ACHN (cell line): ENCODE results near the gene ZNF878.

Experiments
- DNase-seq: peaks from one replicate; pipeline ENCODE4 v3.0.0-alpha.2; 2015
- in situ Hi-C: cut with HindIII; loops from 2 replicates; pipeline ENCODE4 v1.10.0; 2017; ENCODE audit warnings: low sequenced_read_pairs, low pct_ligation_motif_present, low pct_unique_long_range_greater_than_20kb

Gene ZNF878

DNA sequence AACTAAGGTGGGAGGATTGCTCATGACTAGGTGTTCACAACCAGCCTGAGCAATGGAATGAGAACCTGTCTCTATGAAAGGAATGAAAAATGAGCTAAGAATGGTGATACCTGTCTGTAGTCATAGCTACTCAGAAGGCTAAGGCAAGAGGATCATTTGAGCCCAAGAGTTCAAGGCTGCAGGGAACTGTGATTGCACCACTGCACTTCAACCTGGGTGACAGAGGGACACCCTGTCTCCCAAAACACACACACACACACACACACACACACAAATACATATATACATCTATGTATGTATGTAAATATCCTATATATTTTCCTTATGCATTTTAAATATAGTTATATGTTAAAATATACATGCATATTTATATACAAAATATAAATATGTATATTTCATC, 9.9 kb downstream of the ZNF878 start:
- in situ Hi-C loops = no loop called here
- no peak for DNase-seq

DNA sequence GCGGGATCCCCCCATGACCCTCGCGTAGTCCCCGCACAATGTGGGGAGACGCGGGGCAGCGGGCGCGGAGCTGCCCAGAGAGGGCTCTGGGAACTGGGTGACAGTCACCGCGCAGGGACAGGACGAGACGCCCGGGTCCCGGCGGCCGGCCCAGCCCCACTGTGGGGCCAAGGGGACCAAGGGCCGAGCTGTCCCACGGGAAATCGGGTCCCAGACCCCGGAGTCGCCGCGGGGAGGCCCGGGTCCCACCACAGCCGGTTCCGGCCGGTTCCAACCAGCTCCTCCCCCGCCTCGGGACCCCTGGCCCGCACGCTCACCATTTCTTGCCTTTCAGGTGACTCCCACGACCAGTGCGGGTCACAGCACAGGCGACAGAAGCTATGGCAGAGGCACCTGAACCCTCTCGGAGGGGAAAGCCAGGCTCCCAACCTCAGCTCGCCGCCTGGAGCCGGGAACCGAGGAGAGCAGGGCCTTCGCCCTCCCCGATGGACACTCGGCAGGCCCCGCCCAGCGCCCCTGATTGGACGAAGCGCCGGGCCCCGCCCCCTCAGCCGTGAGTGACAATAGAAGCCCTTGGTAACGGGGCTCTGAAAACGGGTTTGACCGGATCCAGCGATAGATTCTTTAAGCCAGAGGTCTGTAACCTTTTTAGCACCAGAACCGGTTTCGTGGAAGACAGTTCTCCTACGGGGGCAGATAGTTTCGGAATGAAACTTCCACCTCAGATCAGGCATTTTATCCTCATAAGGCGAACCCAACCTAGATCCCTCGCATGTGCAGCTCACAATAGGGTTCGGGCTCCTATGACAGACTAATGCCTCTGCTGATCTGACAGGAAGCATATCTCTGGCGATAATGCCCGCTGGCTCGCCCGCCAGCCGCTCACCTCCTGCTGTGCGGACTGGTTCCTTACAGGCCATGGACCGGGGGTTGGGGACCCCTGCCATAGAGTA, 17.3 kb downstream of the ZNF878 start, which contains the start of gene ZNF433:
Gene ZNF433, minus strand, starts transcription at position 460 of the 953 bp plus-strand sequence. Its CDS starts 140 bp downstream, at position 320.
- no peak for DNase-seq

DNA sequence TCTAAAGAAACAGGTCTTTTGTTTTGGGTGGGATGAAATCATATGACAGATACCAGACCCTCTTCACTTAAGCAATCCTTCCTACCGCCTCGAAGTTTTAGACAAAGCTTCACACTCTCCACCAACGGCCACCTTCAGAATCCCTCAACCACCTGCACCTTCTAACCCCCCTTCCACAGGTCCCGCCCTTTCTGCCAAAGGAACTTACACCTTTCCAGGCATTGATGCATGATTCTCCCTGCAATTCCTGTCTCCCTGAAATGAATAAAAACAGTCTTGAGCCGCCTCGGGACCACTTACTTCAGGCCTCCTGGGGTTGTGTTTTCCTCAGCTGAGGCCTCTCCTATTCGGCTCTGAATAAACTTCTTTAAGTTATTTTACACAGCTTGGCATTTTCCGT, 18.1 kb downstream of the ZNF878 start:
- in situ Hi-C loops = no loop called here
- DNase-seq = no peak

More for the DNA sequence above, 17.3 kb downstream of the ZNF878 start, which contains the start of gene ZNF433:
- in situ Hi-C loops = no loop called here

DNA sequence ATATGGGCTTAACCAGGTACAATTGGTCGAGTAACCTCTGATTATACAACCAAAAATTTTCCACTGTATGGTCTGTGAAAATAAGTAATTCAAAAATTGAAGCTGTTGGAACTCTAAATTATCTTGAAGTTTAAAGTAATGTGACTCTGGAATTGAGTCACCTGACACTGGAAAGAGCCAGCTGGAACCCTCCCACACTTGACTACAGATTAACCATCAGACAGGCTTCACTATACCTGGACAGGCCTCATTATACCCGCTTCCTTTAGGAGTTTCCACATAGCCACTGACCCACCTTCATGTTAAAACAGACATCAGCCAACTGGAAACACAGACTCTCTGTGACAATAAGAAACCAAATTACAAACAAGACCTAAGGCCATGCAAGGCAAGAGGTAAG, 18.6 kb downstream of the ZNF878 start:
- in situ Hi-C loops = no loop called here
- no peak for DNase-seq

DNA sequence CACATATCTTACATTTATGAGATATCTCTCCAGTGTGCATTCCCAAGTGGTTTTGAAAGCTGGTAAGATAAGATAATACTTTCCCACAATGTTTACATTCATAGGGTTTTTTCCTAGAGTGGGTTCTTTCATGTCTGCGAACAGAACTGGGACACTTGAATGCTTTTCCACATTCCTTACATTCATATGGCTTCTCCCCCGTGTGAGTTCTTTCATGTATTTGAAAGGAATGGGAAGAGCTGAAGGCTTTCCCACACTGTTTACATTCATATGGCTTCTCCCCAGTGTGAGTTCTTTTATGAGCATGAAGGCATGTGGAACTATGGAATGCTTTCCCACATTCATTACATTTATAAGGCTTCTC, 37.0 kb downstream of the ZNF878 start:
- in situ Hi-C loops = no loop called here
- no peak for DNase-seq

DNA sequence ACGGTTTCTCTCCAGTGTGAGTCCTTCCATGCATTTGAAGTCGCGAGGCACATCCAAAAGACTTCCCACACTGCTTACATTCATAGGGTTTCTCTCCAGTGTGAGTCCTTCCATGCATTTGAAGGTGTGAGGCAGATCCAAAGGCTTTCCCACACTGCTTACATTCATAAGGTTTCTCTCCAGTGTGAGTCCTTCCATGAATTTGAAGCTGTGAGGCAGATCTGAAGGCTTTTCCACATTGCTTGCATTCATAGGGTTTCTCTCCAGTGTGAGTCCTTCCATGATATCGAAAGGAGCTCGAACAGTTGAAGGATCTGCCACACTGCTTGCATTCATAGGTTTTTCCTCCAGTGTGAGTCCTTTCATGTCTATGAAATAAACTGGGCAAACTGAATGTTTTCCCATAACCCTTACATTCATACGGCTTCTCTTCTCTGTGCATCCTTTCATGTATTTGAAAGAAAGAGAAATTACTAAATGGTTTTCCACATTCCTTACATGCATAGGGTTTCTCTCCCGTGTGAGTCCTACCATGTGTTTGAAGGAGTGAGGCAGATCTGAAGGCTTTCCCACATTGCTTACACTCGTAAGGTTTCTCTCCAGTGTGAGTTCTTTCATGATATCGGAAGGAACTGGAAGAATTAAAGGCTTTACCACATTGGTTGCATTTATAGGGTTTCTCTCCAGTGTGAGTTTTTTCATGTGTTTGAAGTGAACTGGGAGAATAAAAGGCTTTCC, 37.6 kb downstream of the ZNF878 start:
- no peak for DNase-seq
- in situ Hi-C loops = no loop called here

DNA sequence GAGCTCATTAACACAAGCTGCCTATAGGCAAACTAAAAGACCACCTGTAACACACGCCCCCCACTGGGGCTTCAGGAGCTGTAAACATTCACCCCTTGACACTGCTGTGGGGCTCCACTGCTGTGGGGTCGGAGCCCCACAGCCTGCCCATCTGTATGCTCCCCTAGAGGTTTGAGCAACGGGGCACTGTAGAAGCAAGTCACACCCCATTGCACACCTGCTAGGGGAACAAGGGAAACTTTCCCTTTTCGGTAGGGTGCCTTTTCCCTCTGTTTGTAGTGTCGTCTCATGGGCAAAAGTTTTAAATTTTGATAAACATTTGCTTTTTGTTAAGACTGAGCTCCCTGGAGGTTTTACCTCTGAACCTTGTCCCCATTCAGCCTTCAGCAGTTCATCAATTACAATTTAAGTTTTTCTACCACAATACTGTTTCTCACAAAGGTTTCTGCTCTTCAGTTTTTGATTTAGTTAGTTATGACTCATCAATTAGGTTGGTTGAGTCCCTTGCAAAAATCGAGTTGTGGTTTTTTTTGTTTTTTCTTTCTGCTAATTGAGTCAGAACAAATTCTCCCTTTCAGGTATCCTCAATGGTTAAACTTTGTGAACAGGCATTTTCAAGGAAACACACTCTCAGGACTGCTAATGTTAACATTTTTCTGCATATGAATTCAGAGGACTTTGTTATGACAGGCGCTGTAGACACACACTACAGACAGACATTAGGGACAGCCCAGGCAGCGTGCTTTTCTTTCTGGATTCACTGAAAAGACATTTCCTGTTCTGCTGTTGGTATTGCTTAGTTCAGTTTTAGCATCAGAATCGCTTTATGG, 52.4 kb downstream of the ZNF878 start:
- DNase-seq = no peak
- in situ Hi-C loops = no loop called here

DNA sequence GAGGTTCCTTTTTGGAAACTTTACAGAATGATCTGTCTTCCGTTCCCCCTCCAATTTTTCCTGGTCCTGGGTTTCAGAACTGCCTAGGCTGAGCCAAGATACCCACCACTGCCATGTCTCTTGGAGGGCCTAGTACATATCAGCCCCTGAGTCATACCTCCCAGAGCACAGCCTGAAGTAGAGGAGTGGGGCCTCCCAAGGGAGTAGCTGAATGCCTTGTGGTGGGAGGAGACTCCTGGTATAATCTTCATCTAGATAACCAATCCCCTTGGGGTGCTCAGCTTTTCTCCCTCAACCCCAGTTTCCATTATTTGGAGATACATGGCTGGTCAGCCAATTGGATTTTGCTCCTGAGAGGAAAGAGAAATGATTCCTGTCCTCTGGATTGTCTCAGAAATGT, 57.6 kb downstream of the ZNF878 start:
- in situ Hi-C loops = no loop called here
- no peak for DNase-seq
